Endothelial cell of umbilical vein (primary cell): ENCODE measurements around the gene KLK3.

Experiments used
- EZH2 ChIP-seq: IDR thresholded peaks from 2 replicates; pipeline ENCODE4 v1.6.1; 2012; ENCODE audit warnings: borderline replicate concordance, low read depth, mild to moderate bottlenecking, moderate library complexity, low read length, inconsistent platforms; ENCODE audit not compliant: severe bottlenecking
- POLR2A ChIP-seq: IDR thresholded peaks from 2 replicates; pipeline ENCODE4 v1.6.1; 2012; ENCODE audit warnings: low read depth, mild to moderate bottlenecking, control low read depth, low read length
- TF ChIP-seq, protein P1 (sequence below), 2 donors: IDR thresholded peaks; 1 replicate in 1 of 2; 2 replicates in 1 of 2; pipeline ENCODE4 v1.5.1; 2011; ENCODE audit warnings: low read length in 2 of 2, mild to moderate bottlenecking in 2 of 2, moderate library complexity in 2 of 2, control low read depth in 1 of 2, inconsistent platforms in 1 of 2, low read depth in 1 of 2; ENCODE audit not compliant: insufficient read depth in 1 of 2; ENCODE audit errors: extremely low read depth in 1 of 2

DNA sequence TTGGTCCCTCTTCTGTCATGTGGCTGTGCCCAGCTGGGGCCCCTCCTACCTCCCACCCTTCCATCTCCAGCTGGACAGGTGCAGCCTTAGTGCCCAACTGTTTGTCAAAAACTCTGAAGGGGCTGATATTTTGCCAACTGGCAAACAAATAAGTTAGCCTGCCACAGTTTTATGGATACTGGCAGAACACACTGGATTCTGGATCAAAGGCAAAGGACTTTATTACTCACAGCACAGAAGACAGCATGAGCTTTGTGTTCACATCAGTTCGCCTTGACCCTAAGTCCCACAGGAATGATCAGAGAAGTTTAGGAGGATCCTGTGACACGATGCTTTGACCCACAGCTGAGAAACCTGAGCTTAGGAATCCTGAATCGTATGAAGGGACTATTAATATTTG is 34.9 kb downstream of the KLK3 start:
- TF ChIP-seq POLR2A (no peak), EZH2 (no peak)
- TF ChIP-seq, protein P1, sequence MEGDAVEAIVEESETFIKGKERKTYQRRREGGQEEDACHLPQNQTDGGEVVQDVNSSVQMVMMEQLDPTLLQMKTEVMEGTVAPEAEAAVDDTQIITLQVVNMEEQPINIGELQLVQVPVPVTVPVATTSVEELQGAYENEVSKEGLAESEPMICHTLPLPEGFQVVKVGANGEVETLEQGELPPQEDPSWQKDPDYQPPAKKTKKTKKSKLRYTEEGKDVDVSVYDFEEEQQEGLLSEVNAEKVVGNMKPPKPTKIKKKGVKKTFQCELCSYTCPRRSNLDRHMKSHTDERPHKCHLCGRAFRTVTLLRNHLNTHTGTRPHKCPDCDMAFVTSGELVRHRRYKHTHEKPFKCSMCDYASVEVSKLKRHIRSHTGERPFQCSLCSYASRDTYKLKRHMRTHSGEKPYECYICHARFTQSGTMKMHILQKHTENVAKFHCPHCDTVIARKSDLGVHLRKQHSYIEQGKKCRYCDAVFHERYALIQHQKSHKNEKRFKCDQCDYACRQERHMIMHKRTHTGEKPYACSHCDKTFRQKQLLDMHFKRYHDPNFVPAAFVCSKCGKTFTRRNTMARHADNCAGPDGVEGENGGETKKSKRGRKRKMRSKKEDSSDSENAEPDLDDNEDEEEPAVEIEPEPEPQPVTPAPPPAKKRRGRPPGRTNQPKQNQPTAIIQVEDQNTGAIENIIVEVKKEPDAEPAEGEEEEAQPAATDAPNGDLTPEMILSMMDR (IDR thresholded peaks at IDR 0.05; ENCODE audit: extremely low read depth in 1 of 2, insufficient read depth in 1 of 2, low read depth in 1 of 2, low read length in 2 of 2): no peak
